ENCODE measurements around the gene TMEM225B. TPM values are rescaled to one million over a fixed set of nuclear protein-coding genes. Genes with fewer than 3 reads are reported as not detected.

The TMEM225B gene
- total and polyA plus RNA-seq, 2 donors (not counting 1 experiment from before 2014, with no cell fraction given), result 0.86 to 0.95 TPM

DNA sequence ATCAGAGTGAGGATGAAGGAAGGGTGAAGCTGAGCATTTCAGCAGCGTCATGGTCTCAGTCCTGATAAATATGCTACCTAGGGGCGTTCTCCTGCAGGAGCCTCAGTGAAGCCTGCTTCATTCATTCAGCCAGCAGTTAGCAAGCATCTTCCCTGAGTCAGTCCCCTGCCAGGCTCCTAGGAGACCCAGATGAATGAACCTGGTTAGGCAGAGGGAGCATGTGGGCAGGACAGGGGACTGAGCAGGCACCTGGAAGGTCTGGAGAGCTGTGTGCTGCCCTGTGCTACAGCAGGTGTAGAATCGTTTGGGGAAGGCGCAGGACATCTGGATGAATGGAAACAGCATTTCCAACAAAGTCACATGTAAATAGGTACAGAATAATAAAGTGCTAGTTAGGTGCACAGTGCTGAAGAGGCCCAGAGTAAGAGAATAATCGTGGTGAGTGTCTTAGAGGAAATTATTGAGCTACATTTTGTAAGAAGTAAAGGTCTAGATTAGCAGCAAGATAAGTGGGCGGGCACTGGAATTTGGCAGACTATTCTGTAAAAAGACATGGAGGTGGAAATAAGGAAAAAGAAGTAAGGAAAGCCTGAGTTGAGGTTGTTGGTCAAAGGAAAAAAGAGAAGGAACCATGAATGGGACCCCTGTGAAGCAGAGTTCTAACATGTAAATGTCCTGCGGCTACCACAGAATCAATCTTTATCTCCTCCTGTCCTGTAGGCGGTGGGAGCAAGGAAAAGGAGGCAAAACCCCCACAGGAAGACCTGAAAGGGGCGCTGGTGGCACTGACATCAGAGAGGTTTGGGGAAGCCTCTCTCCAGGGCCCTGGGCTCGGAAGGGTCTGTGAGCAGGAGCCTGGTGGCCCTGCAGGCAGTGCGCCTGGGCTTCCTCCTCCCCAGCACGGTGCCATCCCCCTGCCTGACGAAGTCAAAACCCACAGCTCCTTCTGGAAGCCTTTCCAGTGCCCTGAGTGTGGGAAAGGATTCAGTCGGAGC, 30.7 kb downstream of the TMEM225B start:
- Mint-ChIP-seq H3K9me3 (ENCODE audit: insufficient read depth) (no peaks in the 10 kb centered on the region), H3K4me3 (no peak overlapping the region), H3K27me3 (no peaks in the 10 kb centered on the region), H3K27ac (no peak overlapping the region), H3K4me1 (peaks cover 2% of the 10 kb centered on the region)
- peaks cover 1 to 73% of the 10 kb centered on the region in 2 experiments for H3K36me3 ChIP-seq (replicated peaks in 1 of 2; ENCODE audit: control extremely low read depth in 1 of 2, control insufficient read depth in 1 of 2, extremely low read depth in 1 of 2, insufficient read depth in 2 of 2, low read length in 1 of 2)
- peaks cover 17% of the 10 kb centered on the region for H4K20me1 ChIP-seq (ENCODE audit: control insufficient read depth, insufficient read depth, low read length, poor library complexity, severe bottlenecking)
- no peaks in the 10 kb centered on the region for H3K9me3 ChIP-seq (ENCODE audit: control extremely low read depth in 1 of 3, control insufficient read depth in 2 of 3, insufficient read depth in 1 of 3, low read length in 2 of 3)
- POLR2A ChIA-PET, result no interaction called here
- no peak overlapping the region for H3K4me2 ChIP-seq (replicated peaks; ENCODE audit: low read depth, low read length, poor library complexity, severe bottlenecking)
- CTCF ChIA-PET, result no interaction called here
- no peak overlapping the region for H3K4me3 ChIP-seq (ENCODE audit: control extremely low read depth in 1 of 5, extremely low read depth in 1 of 5, insufficient read depth in 1 of 5, low read depth in 2 of 5, low read length in 4 of 5)
- no peak for ATAC-seq (ENCODE audit: low read depth)
- H3K4me1 ChIP-seq (ENCODE audit: control insufficient read depth in 2 of 2, insufficient read depth in 2 of 2, low read length in 2 of 2), result no peaks in the 10 kb centered on the region
- TF ChIP-seq, protein P1, sequence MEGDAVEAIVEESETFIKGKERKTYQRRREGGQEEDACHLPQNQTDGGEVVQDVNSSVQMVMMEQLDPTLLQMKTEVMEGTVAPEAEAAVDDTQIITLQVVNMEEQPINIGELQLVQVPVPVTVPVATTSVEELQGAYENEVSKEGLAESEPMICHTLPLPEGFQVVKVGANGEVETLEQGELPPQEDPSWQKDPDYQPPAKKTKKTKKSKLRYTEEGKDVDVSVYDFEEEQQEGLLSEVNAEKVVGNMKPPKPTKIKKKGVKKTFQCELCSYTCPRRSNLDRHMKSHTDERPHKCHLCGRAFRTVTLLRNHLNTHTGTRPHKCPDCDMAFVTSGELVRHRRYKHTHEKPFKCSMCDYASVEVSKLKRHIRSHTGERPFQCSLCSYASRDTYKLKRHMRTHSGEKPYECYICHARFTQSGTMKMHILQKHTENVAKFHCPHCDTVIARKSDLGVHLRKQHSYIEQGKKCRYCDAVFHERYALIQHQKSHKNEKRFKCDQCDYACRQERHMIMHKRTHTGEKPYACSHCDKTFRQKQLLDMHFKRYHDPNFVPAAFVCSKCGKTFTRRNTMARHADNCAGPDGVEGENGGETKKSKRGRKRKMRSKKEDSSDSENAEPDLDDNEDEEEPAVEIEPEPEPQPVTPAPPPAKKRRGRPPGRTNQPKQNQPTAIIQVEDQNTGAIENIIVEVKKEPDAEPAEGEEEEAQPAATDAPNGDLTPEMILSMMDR (IDR thresholded peaks at IDR 0.05), result no peak
- TF ChIP-seq EZH2 (IDR thresholded peaks at IDR 0.05; ENCODE audit: borderline replicate concordance, insufficient read depth, low read depth, low read length, poor library complexity, severe bottlenecking), result no peak
- H3K9ac ChIP-seq (ENCODE audit: low read length), result no peak overlapping the region
- intact Hi-C loops (cut with micrococcal nuclease), result no loop called here
- no peak for DNase-seq
- no peak overlapping the region for H3K27ac ChIP-seq (ENCODE audit: low read length in 2 of 2)
- no peaks in the 10 kb centered on the region for H3K27me3 ChIP-seq (replicated peaks in 1 of 4; ENCODE audit: control extremely low read depth in 1 of 4, control insufficient read depth in 3 of 4, insufficient read depth in 4 of 4, low read length in 3 of 4)
- H3K79me2 ChIP-seq (ENCODE audit: control insufficient read depth, insufficient read depth, low read length), result peaks cover 14% of the 10 kb centered on the region
- WGBS (ENCODE audit: insufficient coverage), result 92% methylated on average over 9 of the region's 14 CpGs
- H2AFZ ChIP-seq (ENCODE audit: insufficient read depth, low read depth, low read length, poor library complexity, severe bottlenecking), result no peak overlapping the region

DNA sequence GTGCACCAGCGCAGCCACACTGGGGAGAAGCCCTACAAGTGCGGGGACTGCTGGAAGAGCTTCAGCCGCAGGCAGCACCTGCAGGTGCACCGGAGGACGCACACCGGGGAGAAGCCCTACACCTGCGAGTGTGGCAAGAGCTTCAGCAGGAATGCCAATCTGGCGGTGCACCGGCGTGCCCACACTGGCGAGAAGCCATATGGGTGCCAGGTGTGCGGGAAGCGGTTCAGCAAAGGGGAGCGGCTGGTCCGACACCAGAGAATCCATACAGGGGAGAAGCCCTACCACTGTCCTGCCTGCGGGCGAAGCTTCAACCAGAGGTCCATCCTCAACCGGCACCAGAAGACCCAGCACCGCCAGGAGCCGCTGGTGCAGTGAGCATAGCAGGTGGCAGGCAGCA, 31.6 kb downstream of the TMEM225B start:
- intact Hi-C loops (cut with micrococcal nuclease), result no loop called here
- WGBS (ENCODE audit: insufficient coverage), result 96% methylated on average over 20 of the region's 20 CpGs
- H2AFZ ChIP-seq (ENCODE audit: insufficient read depth, low read depth, low read length, poor library complexity, severe bottlenecking), result no peak overlapping the region
- ChIA-PET POLR2A (no interaction called here), CTCF (no interaction called here)
- TF ChIP-seq, protein P1 (IDR thresholded peaks at IDR 0.05), result no peak
- no peak for TF ChIP-seq EZH2 (IDR thresholded peaks at IDR 0.05; ENCODE audit: borderline replicate concordance, insufficient read depth, low read depth, low read length, poor library complexity, severe bottlenecking)
- DNase-seq (no peak), ATAC-seq (ENCODE audit: low read depth) (no peak)
- no peaks in the 10 kb centered on the region for H3K27me3 Mint-ChIP-seq
- no peaks in the 10 kb centered on the region for H3K4me1 ChIP-seq (ENCODE audit: control insufficient read depth in 2 of 2, insufficient read depth in 2 of 2, low read length in 2 of 2)
- H3K4me3 ChIP-seq (ENCODE audit: control extremely low read depth in 1 of 5, extremely low read depth in 1 of 5, insufficient read depth in 1 of 5, low read depth in 2 of 5, low read length in 4 of 5), result no peak overlapping the region
- H3K9me3 ChIP-seq (ENCODE audit: control extremely low read depth in 1 of 3, control insufficient read depth in 2 of 3, insufficient read depth in 1 of 3, low read length in 2 of 3), result no peaks in the 10 kb centered on the region
- H3K9me3 Mint-ChIP-seq (ENCODE audit: insufficient read depth), result no peaks in the 10 kb centered on the region
- peaks cover 6% of the 10 kb centered on the region for H3K79me2 ChIP-seq (ENCODE audit: control insufficient read depth, insufficient read depth, low read length)
- H3K9ac ChIP-seq (ENCODE audit: low read length), result no peak overlapping the region
- H3K4me3 Mint-ChIP-seq, result no peak overlapping the region
- no peaks in the 10 kb centered on the region for H3K27me3 ChIP-seq (replicated peaks in 1 of 4; ENCODE audit: control extremely low read depth in 1 of 4, control insufficient read depth in 3 of 4, insufficient read depth in 4 of 4, low read length in 3 of 4)
- peaks cover 1 to 68% of the 10 kb centered on the region in 2 experiments for H3K36me3 ChIP-seq (replicated peaks in 1 of 2; ENCODE audit: control extremely low read depth in 1 of 2, control insufficient read depth in 1 of 2, extremely low read depth in 1 of 2, insufficient read depth in 2 of 2, low read length in 1 of 2)
- no peak overlapping the region for H3K27ac ChIP-seq (ENCODE audit: low read length in 2 of 2)
- H4K20me1 ChIP-seq (ENCODE audit: control insufficient read depth, insufficient read depth, low read length, poor library complexity, severe bottlenecking), result peaks cover 12% of the 10 kb centered on the region
- H3K27ac Mint-ChIP-seq, result no peak overlapping the region
- H3K4me1 Mint-ChIP-seq, result peaks cover 2% of the 10 kb centered on the region
- no peak overlapping the region for H3K4me2 ChIP-seq (replicated peaks; ENCODE audit: low read depth, low read length, poor library complexity, severe bottlenecking)

Measured in B cell (primary cell).